HG02610 (cell line): ENCODE measurements around the gene TIMM10.

Experiments used
- ATAC-seq: cut with Tn5 transposase; IDR thresholded peaks from one replicate; pipeline ENCODE4 v1.9.1; 2021; ENCODE audit warnings: mild to moderate bottlenecking, moderate library complexity; ENCODE audit not compliant: unreplicated experiment

Gene TIMM10

GRCh38 chr11:57506522-57506921 lies 24.0 kb downstream of the TIMM10 start:
- ATAC-seq, result no peak

GRCh38 chr11:57504511-57504910 lies 26.0 kb downstream of the TIMM10 start:
- no peak for ATAC-seq

GRCh38 chr11:57502870-57503269 lies 27.7 kb downstream of the TIMM10 start:
- ATAC-seq, result no peak

- no peak for ATAC-seq
Measured at GRCh38 chr11:57502376-57502775, 28.2 kb downstream of the TIMM10 start.

- no peak for ATAC-seq
Measured at GRCh38 chr11:57501953-57502352, 28.6 kb downstream of the TIMM10 start.

- ATAC-seq, result no peak
Measured at GRCh38 chr11:57500926-57501325, 29.6 kb downstream of the TIMM10 start.

GRCh38 chr11:57500515-57500914 lies 30.0 kb downstream of the TIMM10 start:
- no peak for ATAC-seq

GRCh38 chr11:57499983-57500461 lies 30.5 kb downstream of the TIMM10 start:
- ATAC-seq, result no peak

- peak; percentile 100 for ATAC-seq
Measured at GRCh38 chr11:57499413-57499982, 31.1 kb downstream of the TIMM10 start.

- ATAC-seq, result no peak
Measured at GRCh38 chr11:57498540-57498939, 32.0 kb downstream of the TIMM10 start.

- ATAC-seq, result no peak
Measured at GRCh38 chr11:57497303-57498247, 33.0 kb downstream of the TIMM10 start.

GRCh38 chr11:57496109-57496820 lies 34.3 kb downstream of the TIMM10 start:
- ATAC-seq, result no peak

- no peak for ATAC-seq
Measured at GRCh38 chr11:57493507-57494503, 36.7 kb downstream of the TIMM10 start.

GRCh38 chr11:57491371-57492061 lies 39.0 kb downstream of the TIMM10 start:
- no peak for ATAC-seq

- ATAC-seq, result no peak
Measured at GRCh38 chr11:57490456-57491248, 39.9 kb downstream of the TIMM10 start.

GRCh38 chr11:57487920-57488659 lies 42.5 kb downstream of the TIMM10 start:
- ATAC-seq, result no peak

- no peak for ATAC-seq
Measured at GRCh38 chr11:57487021-57487778, 43.4 kb downstream of the TIMM10 start.
